GM03348 (cell line): ENCODE measurements around the gene GRIP2.

Experiments used
- DNase-seq: peaks from one replicate; pipeline ENCODE4 v3.0.0; 2012; ENCODE audit warnings: low spot score

GRIP2 gene

DNA sequence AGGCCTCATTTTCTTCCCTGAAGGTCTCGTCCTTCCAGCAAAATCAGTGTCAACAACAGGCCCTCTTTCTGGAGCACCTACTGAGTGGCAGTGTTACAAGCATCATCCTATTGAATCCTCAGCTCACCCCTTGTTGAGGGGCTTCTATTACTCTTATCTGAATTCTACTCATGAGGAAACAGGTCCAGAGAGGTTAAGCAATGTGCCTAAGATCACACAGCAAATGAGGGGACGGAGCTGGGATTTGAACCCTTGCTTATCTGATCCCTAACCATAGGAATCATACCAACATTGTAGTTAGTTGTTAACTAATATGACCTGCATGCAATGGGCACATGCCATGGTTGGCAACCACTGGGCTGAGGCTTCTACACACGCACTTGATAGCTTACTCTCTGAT lies 74.7 kb downstream of the GRIP2 start:
- no peak for DNase-seq

DNA sequence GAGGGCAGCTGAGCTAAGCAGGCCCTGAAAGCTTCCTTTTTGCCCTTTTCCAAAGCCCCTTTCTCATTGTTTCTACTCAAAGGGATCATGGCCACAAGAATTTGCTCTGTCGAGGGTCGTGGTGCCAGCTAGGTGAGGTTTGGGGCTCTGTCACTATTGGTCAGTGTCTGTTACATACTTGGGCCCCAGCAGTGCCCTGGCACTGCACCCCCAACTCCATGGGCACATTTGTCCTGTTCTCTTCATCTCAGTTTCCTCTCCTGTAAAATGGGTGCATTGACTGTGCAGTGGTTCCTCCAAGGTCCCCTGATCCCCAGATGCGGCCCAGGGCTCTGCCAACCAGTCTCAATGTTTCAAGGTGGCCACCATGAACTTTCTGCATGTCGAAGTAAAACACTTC lies 75.6 kb downstream of the GRIP2 start:
- DNase-seq: no peak

DNA sequence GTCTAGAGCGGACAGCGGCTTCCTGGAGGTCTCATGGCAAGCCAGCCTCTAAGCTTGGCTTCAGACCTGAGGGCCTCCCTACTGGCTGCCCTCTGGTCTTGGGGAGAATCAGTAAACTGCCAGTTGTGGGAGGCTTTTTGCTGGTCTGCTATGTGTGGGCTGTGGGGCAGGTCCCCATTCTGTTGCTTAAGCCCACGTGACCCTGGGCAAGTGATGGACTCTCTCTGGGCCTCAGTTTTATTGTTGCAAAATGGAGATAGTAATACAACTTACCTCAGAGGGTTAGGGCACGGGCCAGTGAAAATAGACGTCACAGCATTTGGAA lies 76.0 kb downstream of the GRIP2 start:
- no peak for DNase-seq

DNA sequence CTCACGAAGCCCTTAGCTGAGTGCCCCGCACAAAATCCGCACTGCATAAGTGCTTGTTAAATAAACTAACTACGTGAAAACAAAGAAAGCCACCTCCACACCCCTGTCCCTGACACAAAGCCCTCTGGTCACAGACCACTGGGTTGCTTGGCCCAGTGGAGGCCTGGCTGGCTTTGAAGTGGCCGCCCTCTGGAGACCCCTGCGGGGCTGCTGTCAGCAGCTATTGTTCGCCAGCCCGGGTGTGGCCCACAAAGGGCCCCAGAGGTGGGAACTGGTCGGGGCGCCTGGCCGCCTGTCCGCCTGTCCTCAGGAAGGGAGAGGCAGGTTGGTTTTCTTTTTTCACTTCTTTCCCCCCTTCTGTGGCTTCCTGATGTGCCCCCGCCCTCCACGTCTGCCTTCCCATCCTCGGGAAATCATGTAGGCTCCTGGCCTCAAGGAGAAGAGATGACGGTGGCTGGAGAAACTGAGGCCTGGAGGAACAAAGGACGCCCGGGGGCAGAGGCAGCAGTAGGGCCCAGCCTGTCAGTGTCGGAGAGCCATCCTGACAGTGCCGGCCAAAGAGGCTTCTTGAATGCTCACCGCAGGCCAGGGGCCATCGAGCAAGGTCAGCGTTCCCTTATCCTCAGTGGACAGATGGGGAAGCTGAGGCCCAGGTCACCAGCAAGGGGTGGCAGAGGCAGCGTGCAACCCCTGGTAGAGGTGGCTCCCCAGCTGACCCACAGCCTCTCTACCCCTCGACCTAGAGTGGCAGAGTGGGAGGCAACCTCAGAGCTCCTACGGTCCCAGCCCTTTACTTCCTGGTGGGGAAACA lies 76.6 kb downstream of the GRIP2 start:
- DNase-seq: no peak

DNA sequence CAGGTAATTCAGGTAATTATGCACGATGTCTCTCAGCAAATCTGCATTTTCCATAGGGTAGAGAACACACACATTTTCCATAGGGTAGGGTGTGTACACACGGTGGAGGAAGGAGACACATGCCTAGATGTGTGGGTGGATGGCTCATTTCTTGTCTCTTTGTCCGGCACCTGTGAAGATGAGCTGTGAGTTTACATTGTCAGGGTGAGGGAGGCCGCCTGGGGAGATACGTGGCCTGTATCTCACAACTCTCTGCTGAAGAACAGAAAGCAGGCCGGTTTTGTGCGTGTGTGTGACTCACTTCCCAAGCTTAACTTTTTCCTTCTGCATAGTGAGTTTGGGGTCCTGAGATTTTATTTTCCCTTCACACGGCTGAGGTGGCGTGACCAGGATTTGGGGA lies 77.4 kb downstream of the GRIP2 start:
- no peak for DNase-seq

DNA sequence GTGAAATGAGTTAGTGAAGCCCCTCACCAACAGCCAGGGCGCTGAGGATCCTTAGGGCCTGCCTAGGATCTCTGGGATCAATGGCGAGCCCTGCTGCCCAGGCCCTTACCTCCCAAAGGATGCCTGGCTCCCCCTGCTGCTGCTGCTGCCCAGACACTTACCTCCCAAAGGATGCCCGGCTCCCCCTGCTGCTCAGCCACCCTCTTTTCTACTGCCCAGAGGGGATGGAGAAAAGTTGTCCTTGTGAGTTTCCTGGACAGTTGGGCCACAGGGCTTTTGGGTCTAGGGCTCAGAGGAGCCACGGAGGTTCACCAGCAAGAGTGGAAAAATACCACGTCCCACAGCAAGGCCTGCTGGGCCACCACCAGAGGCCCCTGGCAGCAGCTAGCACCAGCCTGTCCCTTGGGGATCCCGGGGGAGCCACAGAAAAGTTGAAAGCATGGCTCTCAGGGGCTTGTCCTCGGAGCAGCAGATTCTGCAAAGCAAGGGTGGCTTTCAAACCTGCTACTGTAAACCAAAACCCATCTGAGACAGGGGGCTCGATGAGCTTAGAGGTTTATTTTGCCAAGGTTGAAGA lies 78.3 kb downstream of the GRIP2 start:
- peak; percentile 76 for DNase-seq

DNA sequence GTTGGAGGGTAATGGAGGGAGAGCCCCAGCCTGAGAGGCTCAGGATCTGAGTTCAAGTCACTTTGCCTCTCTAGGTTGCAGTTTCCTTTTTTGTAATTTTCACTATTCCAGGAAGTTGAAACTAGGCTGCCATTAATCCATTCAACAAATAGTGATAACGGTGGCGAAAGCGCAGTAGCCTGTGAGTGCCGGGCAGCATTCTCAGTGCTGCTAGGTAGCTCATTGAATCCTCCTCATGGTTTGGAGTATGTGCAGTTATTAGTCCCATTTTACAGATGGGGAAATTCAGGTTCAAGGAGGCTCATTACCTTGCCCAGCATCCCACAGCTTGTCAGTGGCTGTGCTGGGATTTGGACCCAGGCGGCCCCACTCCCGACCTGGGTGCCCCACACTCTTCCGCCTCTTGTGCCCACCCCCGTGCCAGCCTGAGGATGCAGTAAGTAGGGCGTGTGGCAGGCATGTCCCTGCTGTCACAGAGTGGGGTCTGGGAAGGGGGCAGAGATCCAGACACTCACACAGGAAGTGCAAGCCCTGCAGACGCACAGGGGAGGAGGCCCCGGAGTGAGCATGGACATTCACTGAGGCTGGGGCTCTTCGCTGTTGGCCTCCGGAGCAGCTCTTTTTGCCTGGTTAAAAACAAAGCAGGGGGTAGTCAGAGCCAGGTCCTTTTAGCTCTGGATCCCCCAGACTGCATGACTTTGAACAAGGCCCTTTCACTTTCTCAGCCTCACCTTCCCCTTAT lies 79.0 kb downstream of the GRIP2 start:
- no peak for DNase-seq

DNA sequence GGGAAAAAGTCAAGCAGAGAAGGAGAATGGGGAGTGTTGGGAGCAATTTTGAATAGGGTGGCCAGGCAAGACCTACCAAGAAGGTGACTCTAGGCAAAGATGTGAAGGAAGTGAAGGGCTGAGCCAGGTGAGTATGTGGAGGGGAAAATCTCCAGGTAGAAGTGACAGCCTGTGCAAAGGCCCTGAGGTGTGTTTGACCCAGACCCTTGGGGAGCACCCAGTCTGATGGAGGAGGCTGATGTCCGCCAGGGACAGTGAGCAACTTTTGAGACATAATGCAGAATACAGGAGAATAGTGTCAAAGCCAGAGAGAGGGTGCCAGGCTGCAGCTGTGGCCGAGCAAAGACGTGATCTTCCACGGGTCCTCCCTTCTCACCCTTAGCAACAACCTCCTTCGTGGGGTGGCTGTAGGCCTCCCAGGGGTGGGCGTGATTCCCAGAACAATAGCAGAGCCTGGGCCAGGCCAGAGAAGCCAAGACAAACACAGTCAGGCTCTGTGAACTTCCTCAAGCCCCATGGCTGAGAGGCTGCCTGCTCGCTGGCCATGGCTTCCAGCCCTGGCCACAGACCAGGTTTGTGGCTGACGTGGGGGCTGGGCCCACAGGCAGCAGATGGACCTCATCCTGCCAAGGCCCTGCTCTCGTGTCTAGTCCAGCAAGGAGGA lies 79.7 kb downstream of the GRIP2 start:
- peak; percentile 95 for DNase-seq

DNA sequence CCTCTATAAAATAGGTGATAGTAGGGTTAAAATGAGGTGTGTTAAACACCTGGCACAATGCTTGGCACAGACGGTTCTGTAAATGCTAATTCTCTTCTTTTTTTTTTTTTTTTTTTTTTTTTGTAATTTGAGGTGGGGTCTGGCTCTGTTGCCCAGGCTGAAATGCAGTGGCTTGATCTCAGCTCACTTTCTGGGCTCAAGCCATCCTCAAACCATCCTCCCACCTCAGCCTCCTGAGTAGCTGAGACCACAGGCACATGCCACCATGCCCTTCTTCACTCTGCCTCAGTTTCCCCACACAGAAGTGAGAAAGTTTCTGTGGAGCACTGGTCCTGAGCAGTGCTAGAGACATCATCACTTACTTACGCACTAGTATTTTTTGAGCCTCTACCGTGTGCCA lies 80.4 kb downstream of the GRIP2 start:
- no peak for DNase-seq

DNA sequence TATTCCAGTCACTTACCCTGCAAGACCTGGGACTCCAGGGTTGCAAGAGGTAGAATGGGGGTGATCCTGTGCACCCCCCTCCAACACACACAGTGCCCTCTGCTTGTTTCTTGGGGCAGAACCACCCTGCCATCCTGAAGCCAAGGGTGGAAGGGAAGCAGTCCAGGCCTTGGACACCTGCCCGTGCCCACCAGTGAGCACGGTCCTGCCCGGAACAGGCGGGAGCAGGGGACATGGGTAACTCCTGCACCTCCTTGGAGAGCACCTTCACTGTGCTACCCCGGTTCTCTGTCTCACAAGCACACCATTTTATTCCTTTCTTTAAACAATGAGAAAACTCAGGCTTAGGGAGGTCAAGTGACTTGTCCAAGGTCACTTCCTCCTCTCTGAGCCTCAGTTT lies 80.8 kb downstream of the GRIP2 start:
- DNase-seq: no peak

DNA sequence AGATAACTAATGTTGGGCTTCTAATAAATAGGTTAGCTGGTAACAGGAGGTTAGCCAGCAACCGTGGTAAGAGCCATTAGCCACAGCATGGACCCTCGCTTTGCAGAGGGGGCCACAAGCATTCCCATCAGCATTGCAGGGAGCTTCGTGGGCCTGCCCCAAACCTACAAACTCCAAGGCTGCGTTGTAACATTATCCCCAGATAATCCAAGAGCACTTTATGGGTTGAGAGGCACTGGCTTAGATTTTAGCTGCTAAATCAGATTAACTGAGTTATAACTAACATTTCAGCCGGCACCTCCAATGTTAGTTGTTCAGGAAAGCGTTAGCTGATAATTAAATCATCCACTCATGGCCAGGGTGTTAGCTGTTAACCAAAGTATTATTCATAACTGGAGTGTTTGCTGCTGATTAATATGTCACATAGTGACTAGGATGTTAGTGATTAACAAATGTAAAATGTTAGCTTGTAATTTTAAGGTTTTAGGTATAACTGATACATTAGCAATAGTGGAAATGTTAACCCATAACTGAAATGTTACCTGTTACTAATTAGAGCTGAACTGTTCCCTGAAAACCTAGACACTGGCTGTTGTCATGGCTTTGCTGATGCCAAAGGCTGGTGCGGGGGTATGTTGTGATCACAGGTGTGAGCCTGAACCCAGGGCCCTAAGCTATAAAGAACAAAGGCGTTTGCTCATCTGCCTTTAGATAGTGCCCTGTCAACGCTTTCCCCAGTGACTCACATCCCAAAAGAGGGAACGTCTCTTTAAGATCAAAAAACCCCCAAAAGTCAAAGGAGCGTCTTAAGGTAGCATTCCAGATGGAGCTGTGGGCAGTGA lies 81.5 kb downstream of the GRIP2 start:
- no peak for DNase-seq

DNA sequence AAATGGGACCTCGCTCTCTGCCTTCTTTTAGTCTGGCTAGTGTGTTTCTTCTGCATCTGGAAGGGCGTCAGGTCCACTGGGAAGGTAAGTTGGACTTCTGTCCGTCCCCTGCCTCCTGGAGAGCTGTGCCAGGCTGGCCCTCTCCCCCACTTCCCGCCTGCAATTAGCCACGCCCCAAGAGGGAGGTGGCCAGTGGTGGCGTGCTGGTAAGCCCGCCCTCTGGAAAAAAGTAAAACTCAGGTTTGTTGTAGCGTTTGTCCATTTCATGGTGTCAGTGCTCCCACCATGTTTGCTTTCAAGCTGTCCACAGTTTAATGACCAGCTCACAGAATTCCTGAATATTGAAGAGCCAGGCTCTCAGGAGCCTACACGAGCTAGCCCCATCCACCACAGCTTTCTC lies 82.1 kb downstream of the GRIP2 start:
- DNase-seq: no peak

DNA sequence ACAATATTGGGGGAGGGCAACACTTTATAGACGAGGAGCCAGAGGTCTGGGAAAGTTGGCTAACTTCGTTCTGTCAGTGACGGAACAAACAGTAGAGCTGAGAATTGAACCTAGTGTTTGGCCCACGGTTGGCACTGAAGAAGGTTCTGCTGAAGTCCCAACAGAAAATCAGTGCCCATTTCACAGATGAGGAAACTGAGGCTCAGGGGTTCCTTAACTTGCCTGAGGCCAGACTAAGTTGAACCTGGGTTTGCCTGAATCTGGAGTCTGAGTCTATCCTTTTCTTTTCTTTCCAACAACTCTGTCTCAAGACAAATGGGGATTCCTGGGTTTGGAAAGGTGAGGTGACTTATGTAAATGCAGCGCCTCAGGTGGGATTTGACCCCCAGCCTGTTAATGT lies 82.7 kb downstream of the GRIP2 start:
- DNase-seq: no peak

DNA sequence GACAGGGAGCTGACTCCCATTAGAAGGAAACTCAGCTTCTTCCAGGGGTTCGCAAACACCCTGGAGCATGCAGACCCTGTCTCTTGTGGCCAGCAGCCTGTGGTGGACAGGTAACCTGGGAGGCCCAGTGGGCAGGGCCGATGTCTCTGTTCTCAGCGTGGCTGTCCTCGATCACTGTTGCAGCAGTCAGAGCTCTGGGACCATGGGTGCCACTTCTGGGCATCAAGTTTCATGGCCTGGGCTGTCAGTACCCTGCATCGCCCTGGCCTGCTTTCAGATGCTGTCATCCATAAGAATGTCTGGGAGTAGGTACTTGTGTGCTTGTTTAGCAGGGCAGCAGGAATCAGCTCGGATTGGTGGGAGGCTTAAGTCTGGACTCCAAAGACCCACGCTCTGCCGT lies 83.3 kb downstream of the GRIP2 start:
- DNase-seq: no peak

DNA sequence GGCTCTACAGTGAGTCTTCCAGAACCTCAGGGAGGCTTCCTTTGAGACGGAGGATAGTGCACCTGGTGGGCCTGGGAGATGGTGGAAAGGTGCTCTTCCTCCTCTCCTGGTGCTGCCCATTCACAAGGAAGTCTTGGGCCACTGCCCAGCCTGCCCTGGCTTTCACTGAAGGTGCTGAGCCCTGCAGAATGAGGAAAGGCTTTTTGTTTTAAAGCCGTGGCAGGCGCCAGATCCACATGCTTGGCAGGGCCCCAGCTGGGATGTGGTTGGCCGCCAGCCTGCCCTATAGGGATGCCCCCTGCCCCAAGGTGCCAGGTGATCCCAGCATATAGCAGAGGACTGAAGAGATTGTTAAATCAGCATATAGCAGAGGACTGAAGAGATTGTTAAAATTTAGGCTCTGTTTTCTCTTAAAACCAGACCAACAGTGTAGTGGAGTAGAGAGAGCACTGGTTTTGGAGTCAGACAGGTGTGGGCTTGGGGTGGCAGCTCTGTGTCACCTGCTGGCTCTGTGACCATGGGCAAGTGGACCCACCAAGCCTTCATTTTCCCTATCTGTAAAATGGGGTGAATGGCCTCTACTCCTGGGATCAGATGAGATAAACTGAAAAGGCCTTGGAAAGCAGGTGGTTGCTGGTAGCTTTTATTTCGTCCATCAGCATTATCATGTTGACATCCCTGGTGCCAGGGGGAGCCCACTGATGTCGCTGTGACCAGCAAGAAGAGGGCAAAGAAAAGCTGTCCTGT lies 84.4 kb downstream of the GRIP2 start:
- DNase-seq: no peak

DNA sequence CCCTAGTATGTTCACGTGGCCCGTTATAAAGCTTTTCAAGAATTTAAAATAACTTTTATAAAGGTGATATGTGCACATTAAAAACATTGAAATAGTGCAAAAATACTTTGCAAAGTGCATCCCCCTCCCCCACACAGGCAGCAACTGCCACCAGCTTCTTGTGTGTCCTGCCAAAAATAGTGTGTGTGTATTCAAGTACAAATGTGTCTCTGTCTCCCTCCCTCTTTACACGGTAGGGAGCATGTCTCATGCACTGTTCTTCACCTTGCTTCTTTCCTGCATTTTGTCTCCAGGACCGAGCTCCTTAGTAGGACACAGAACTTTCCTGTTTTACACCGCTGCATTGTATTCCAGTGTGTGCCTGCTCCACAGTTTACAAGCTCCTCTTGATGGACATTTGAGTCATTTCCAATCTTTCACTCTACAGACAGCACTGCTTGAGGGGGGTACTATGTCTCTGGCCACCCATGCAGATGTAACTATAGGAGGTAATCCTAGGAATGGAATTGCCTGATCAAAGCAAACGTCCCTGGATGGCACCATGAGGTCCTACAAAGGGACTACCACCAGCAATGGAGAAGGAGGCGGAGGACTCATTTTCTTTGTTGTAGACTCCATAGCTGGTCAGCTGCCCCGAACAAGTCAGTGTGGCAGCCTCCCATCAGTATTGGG lies 85.4 kb downstream of the GRIP2 start:
- no peak for DNase-seq

DNA sequence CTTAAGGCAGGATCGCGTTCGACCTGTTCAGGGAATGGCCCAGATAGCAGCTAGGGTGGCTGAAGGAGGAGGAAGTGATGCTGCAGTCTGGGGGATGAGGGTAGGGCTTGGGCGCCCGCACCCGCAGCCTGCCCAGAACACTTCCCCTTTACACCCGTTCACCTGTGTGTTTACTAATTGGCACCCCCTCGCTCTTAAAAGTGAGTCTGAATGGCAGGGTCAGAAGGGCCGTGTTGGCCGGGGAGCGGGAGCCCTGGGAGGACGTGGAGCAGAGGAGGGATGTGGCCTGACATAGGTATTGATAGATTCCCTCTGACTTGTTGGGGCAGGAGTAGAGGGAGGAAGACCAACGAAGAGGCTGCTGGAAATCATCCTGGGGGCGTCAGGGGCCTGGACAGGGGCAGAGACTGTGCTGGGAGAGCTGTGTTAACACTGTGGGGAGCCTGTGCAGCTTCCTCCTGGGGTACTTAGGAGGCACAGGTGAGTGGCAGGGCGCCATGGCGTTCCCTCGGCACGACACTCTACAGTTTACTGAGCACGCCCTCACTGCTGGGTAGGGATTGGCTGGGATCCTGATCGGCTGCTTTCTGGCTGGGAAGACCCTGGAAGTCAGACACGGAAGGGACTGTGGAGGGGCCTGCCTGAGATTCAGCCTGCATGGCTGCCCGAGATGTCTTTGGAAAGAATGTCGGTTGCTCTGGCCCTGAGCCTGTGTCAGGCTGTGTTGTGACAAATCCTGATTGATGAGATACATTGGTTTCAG lies 86.1 kb downstream of the GRIP2 start:
- DNase-seq: no peak

DNA sequence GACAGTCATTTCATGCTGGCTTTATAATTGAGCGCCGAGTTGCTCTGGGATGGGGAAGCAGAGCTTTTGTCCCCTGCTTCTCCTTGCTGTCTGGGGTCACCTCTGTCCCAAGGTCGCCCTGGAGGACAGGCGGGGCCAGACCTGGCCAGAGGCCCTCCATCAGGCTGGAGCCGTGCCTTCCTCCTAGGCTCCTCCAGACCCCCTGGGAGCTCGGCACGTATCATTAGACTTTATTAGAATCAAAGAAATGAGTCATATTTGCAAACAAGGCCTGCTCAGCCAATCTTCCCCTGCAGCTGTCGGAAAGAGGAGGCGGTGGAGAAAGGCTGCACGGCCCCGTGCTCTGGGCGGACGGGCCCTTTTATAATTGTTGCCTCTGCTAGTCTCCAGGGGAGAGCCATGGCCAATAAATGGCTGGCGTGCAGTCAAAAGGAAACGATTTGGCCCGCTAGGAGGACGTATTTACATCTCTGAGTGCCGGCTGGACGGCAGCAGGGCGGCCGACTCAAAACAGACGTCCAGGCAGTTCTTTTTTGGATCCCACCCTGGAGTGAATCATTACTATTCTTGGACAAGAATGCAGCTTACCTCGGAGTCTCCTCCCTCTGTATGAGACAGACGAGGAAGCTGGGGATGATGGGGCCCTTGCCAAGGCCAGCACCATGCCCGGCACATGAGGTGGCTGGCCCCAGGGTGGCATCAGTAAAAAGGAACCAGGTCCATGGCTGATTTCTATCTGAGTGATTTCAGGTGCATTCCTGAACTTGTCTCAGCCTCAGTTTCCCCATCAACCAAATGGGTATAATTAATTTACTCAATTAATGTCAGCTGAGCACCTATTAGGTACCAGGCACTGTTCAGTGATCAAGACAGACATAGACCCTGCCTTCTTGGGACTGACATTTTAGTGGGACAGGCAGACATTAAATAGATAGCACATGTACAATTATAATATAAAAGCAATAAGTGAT lies 87.1 kb downstream of the GRIP2 start:
- DNase-seq: peak; percentile 92
